ENCODE data around the gene RGMA. TPM values are rescaled to one million over a fixed set of nuclear protein-coding genes. Genes with fewer than 3 reads are reported as not detected.

RGMA gene
- total RNA-seq, 5 donors from 2014 or later (not counting 1 experiment from before 2014, with no cell fraction given): 0.15 to 0.44 (median 0.23) TPM; not detected in 2

DNA sequence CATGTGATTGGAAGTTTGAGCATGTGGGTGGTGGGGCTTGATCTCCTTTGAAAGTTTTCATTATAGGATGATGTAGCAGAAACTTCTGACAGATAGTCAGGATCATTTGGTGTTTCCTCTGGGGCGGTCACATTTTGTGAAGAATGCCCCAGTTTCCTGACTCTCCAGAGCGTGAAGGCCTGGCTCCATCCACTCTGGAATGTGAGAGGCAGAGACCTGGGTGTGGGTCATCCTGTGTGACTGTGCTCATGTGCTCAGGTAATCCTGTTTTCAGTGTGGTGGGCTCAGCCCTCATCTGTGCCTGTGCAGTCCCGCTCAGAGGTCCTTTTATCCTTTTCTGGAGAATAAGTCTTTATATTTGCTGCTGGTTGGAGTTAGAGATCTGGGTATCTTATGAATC lies 81.0 kb downstream of the RGMA start:
- no peak overlapping the region for H3K4me3 Mint-ChIP-seq
- no peak for ATAC-seq (replicated peaks in 1 of 4)
- peaks cover 76% of the 10 kb centered on the region for H3K36me3 Mint-ChIP-seq
- Histone ChIP-seq H3K4me1 (ENCODE audit: control insufficient read depth in 1 of 2, extremely low read depth in 1 of 2, insufficient read depth in 2 of 2, low read length in 2 of 2) (no peaks in the 10 kb centered on the region), H3K36me3 (ENCODE audit: control insufficient read depth in 2 of 2, extremely low read depth in 1 of 2, insufficient read depth in 1 of 2, low read length in 1 of 2) (peaks cover 11 to 90% of the 10 kb centered on the region in 2 donors), H3K4me3 (ENCODE audit: control insufficient read depth in 1 of 2, extremely low read depth in 1 of 2, low read length in 1 of 2) (no peak overlapping the region), H3K27me3 (replicated peaks in 1 of 2; ENCODE audit: control insufficient read depth in 2 of 2, extremely low read depth in 1 of 2, insufficient read depth in 2 of 2, low read length in 1 of 2) (no peaks in the 10 kb centered on the region), H3K9me3 (no peaks in the 10 kb centered on the region), H3K27ac (ENCODE audit: low read length) (no peak overlapping the region)
- POLR2A ChIA-PET: no interaction called here
- H3K27ac Mint-ChIP-seq: peak overlapping the region in 1 of 2 donors; percentile 18
- no peak for DNase-seq
- H3K9me3 Mint-ChIP-seq: no peaks in the 10 kb centered on the region
- H3K4me1 Mint-ChIP-seq: peaks cover 3 to 6% (median 5%) of the 10 kb centered on the region in 3 donors
- no peaks in the 10 kb centered on the region for H3K27me3 Mint-ChIP-seq
- 69% methylated on average over 2 of the region's 3 CpGs for WGBS (ENCODE audit: insufficient coverage)
- CTCF ChIA-PET: no interaction called here

DNA sequence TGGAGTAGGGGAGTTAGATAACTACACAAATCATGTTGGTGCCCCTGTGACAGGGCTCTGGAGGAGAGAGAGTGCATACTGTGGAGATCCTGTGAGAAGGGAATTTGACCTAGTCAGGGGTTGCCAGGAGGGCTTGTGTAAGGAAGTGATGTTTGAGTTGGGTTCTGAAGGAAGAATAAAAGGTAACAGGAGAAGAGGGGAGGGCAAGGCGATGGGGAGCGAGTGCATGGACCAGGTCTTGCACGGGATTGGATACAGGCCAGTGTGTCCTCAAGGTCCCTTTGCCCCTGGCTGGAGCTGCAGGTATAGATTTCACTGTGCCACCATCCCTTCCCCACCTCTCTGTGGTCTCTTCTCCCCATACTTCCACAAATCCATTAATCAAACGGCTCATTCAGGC lies 83.9 kb downstream of the RGMA start:
- 100% methylated on average over 1 of the region's 4 CpGs for WGBS (ENCODE audit: insufficient coverage)

DNA sequence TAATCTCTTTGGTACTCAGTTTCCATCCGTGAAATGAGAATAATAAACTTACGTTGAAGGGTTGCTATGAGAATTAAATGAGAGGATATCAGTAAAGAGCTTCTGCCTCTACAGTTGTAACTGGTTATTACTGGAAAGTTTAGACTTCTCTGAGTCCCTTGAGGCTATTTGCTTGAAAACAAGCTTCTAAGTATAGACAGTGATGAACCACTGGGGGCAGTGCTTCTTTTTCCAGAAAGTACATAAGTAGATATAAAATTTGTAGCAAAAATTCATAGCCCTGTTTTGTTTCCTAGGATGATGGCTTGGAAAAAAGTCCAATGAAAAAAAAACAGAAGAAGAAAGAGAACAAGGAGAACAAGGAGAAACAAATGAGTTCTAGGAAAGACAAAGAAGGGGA lies 87.1 kb downstream of the RGMA start:
- CTCF ChIA-PET: interaction anchor here in 1 of 2 donors (1.0 kb wide), 1 partner anchor 205 kb away, joined by 3 read pairs; no protein-coding TSS in a partner anchor
- H3K4me1 ChIP-seq (ENCODE audit: control insufficient read depth in 1 of 2, extremely low read depth in 1 of 2, insufficient read depth in 2 of 2, low read length in 2 of 2): peaks cover 0 to 8% of the 10 kb centered on the region in 2 experiments
- Mint-ChIP-seq H3K27me3 (no peaks in the 10 kb centered on the region), H3K36me3 (peaks cover 79% of the 10 kb centered on the region), H3K4me3 (no peak overlapping the region), H3K4me1 (peaks cover 4 to 21% (median 18%) of the 10 kb centered on the region in 3 donors), H3K27ac (peak overlapping the region; percentile 53 to 78), H3K9me3 (no peaks in the 10 kb centered on the region)
- ATAC-seq (replicated peaks in 1 of 4) (no peak), DNase-seq (no peak)
- peaks cover 12 to 88% of the 10 kb centered on the region in 2 donors for H3K36me3 ChIP-seq (ENCODE audit: control insufficient read depth in 2 of 2, extremely low read depth in 1 of 2, insufficient read depth in 1 of 2, low read length in 1 of 2)
- H3K27me3 ChIP-seq (replicated peaks in 1 of 2; ENCODE audit: control insufficient read depth in 2 of 2, extremely low read depth in 1 of 2, insufficient read depth in 2 of 2, low read length in 1 of 2): no peaks in the 10 kb centered on the region
- POLR2A ChIA-PET: interaction anchor here in 1 of 2 donors (0.6 kb wide), 1 partner anchor 12 kb away, joined by 3 read pairs; no protein-coding TSS in a partner anchor
- no peak overlapping the region for H3K27ac ChIP-seq (ENCODE audit: low read length)
- H3K4me3 ChIP-seq (ENCODE audit: control insufficient read depth in 1 of 2, extremely low read depth in 1 of 2, low read length in 1 of 2): no peak overlapping the region
- 92% methylated on average over 2 of the region's 2 CpGs for WGBS (ENCODE audit: insufficient coverage)
- no peaks in the 10 kb centered on the region for H3K9me3 ChIP-seq

More for the DNA sequence above, 83.9 kb downstream of the RGMA start:
- CTCF ChIA-PET: no interaction called here
- DNase-seq (no peak), ATAC-seq (replicated peaks in 1 of 4) (no peak)
- Histone ChIP-seq H3K36me3 (ENCODE audit: control insufficient read depth in 2 of 2, extremely low read depth in 1 of 2, insufficient read depth in 1 of 2, low read length in 1 of 2) (peaks cover 11 to 90% of the 10 kb centered on the region in 2 donors), H3K4me1 (ENCODE audit: control insufficient read depth in 1 of 2, extremely low read depth in 1 of 2, insufficient read depth in 2 of 2, low read length in 2 of 2) (no peaks in the 10 kb centered on the region), H3K27ac (ENCODE audit: low read length) (no peak overlapping the region), H3K4me3 (ENCODE audit: control insufficient read depth in 1 of 2, extremely low read depth in 1 of 2, low read length in 1 of 2) (no peak overlapping the region), H3K9me3 (no peaks in the 10 kb centered on the region), H3K27me3 (replicated peaks in 1 of 2; ENCODE audit: control insufficient read depth in 2 of 2, extremely low read depth in 1 of 2, insufficient read depth in 2 of 2, low read length in 1 of 2) (no peaks in the 10 kb centered on the region)
- no peak overlapping the region for H3K4me3 Mint-ChIP-seq
- H3K27me3 Mint-ChIP-seq: no peaks in the 10 kb centered on the region
- no peaks in the 10 kb centered on the region for H3K9me3 Mint-ChIP-seq
- peak overlapping the region in 1 of 2 donors; percentile 71 for H3K27ac Mint-ChIP-seq
- POLR2A ChIA-PET: no interaction called here
- peaks cover 3 to 13% (median 5%) of the 10 kb centered on the region in 3 donors for H3K4me1 Mint-ChIP-seq
- peaks cover 81% of the 10 kb centered on the region for H3K36me3 Mint-ChIP-seq

DNA sequence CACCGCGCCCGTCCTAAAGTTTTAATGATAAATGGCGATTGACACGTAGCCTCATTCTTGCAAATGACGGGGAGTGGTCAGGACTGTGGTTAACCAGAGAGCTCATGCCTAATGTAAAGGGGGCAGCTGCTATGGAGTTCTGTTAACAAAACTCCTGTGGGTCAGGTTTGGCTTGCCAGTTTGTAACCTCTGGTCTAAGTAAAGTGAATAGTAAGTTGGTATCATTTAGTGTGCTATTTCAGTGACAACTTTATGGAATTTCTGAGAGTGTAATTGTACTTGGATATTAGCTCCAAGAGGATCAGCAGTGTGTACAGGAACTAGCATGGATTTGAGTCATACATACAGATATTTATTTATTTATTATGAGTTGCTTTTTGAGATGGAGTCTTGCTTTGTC lies 87.9 kb downstream of the RGMA start:
- Mint-ChIP-seq H3K36me3 (peaks cover 79% of the 10 kb centered on the region), H3K27me3 (no peaks in the 10 kb centered on the region), H3K9me3 (no peaks in the 10 kb centered on the region), H3K4me3 (no peak overlapping the region), H3K4me1 (peaks cover 4 to 18% (median 18%) of the 10 kb centered on the region in 3 donors), H3K27ac (peak overlapping the region; percentile 28 to 36)
- ATAC-seq (replicated peaks in 1 of 4): no peak
- POLR2A ChIA-PET: interaction anchor here in 1 of 2 donors (0.7 kb wide), 1 partner anchor 17 kb away, joined by 5 read pairs; no protein-coding TSS in a partner anchor
- H3K4me3 ChIP-seq (ENCODE audit: control insufficient read depth in 1 of 2, extremely low read depth in 1 of 2, low read length in 1 of 2): no peak overlapping the region
- H3K36me3 ChIP-seq (ENCODE audit: control insufficient read depth in 2 of 2, extremely low read depth in 1 of 2, insufficient read depth in 1 of 2, low read length in 1 of 2): peaks cover 12 to 89% of the 10 kb centered on the region in 2 donors
- H3K4me1 ChIP-seq (ENCODE audit: control insufficient read depth in 1 of 2, extremely low read depth in 1 of 2, insufficient read depth in 2 of 2, low read length in 2 of 2): peaks cover 0 to 8% of the 10 kb centered on the region in 2 experiments
- no peak for DNase-seq
- H3K27me3 ChIP-seq (replicated peaks in 1 of 2; ENCODE audit: control insufficient read depth in 2 of 2, extremely low read depth in 1 of 2, insufficient read depth in 2 of 2, low read length in 1 of 2): no peaks in the 10 kb centered on the region
- CTCF ChIA-PET: interaction anchor here (0.8 to 1.0 kb wide), 2 partner anchors 28 to 204 kb away, joined by 3 to 4 read pairs; no protein-coding TSS in a partner anchor
- no peak overlapping the region for H3K27ac ChIP-seq (ENCODE audit: low read length)
- WGBS (ENCODE audit: insufficient coverage): 94% methylated on average over 6 of the region's 6 CpGs
- H3K9me3 ChIP-seq: no peaks in the 10 kb centered on the region

DNA sequence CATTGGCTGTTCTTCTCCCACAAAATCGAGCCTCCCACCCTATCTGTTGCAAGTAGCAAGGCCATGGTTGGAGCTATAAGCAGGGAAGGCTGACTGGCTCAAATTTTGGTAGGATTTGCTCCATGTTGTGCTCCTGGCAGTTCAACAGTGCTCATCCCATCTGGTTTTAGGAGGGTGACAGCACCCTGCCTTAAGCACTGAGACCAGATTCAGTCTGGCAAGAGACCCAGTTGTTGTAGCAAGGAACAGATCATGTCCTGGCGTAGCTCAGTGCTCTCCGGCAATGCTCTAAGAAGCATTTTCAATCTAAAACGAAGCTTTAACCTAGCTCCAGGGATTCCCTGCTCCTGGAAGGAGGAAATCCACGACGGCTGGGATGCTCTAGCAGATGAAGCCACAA lies 91.2 kb downstream of the RGMA start:
- H3K36me3 Mint-ChIP-seq: peaks cover 73% of the 10 kb centered on the region
- H3K9me3 ChIP-seq: no peaks in the 10 kb centered on the region
- no peak for DNase-seq
- H3K27ac ChIP-seq (ENCODE audit: low read length): no peak overlapping the region
- H3K9me3 Mint-ChIP-seq: no peaks in the 10 kb centered on the region
- H3K4me3 Mint-ChIP-seq: no peak overlapping the region
- 100% methylated on average over 3 of the region's 6 CpGs for WGBS (ENCODE audit: insufficient coverage)
- peak overlapping the region; percentile 63 to 84 for H3K27ac Mint-ChIP-seq
- CTCF ChIA-PET: no interaction called here
- no peak overlapping the region for H3K4me3 ChIP-seq (ENCODE audit: control insufficient read depth in 1 of 2, extremely low read depth in 1 of 2, low read length in 1 of 2)
- H3K27me3 Mint-ChIP-seq: no peaks in the 10 kb centered on the region
- peaks cover 11 to 24% (median 20%) of the 10 kb centered on the region in 3 donors for H3K4me1 Mint-ChIP-seq
- ATAC-seq (replicated peaks in 1 of 4): no peak
- H3K4me1 ChIP-seq (ENCODE audit: control insufficient read depth in 1 of 2, extremely low read depth in 1 of 2, insufficient read depth in 2 of 2, low read length in 2 of 2): peaks cover 0 to 8% of the 10 kb centered on the region in 2 experiments
- no peaks in the 10 kb centered on the region for H3K27me3 ChIP-seq (replicated peaks in 1 of 2; ENCODE audit: control insufficient read depth in 2 of 2, extremely low read depth in 1 of 2, insufficient read depth in 2 of 2, low read length in 1 of 2)
- POLR2A ChIA-PET: interaction anchor here in 1 of 2 donors (0.6 kb wide), 1 partner anchor 31 kb away, joined by 3 read pairs; no protein-coding TSS in a partner anchor
- H3K36me3 ChIP-seq (ENCODE audit: control insufficient read depth in 2 of 2, extremely low read depth in 1 of 2, insufficient read depth in 1 of 2, low read length in 1 of 2): peaks cover 4 to 91% of the 10 kb centered on the region in 2 donors

DNA sequence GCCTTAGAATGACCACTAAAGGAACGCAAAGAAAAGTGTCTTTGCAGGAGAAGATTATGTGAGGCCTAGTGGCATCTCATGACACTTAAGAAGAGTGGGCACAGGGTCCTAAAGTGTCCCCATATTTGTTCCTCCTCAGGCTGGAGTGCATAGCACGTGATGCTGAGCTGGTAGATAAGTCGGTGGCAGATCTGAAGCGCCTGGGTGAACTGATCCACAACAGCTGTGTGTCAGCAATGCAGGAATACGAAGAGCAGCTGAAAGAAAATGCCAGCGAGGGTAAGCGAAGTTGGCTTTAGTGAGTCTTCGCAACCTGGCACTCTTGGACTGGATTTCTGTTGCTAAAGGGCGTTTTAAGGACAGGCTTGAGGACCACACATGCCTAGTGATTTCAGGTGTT lies 96.3 kb downstream of the RGMA start:
- WGBS (ENCODE audit: insufficient coverage): 97% methylated on average over 5 of the region's 9 CpGs
- H3K27me3 Mint-ChIP-seq: no peaks in the 10 kb centered on the region
- peak overlapping the region; percentile 44 to 57 for H3K27ac Mint-ChIP-seq
- ATAC-seq (replicated peaks in 1 of 4) (no peak), DNase-seq (no peak)
- H3K4me1 Mint-ChIP-seq: peaks cover 23 to 31% (median 28%) of the 10 kb centered on the region in 3 donors
- CTCF ChIA-PET: no interaction called here
- H3K4me3 Mint-ChIP-seq: no peak overlapping the region
- H3K9me3 Mint-ChIP-seq: no peaks in the 10 kb centered on the region
- no peak overlapping the region for H3K4me3 ChIP-seq (ENCODE audit: control insufficient read depth in 1 of 2, extremely low read depth in 1 of 2, low read length in 1 of 2)
- POLR2A ChIA-PET: interaction anchor here (0.7 to 1.0 kb wide), 2 partner anchors 29 to 36 kb away, joined by 3 read pairs; no protein-coding TSS in a partner anchor
- H3K36me3 ChIP-seq (ENCODE audit: control insufficient read depth in 2 of 2, extremely low read depth in 1 of 2, insufficient read depth in 1 of 2, low read length in 1 of 2): peaks cover 0 to 93% of the 10 kb centered on the region in 2 donors
- H3K36me3 Mint-ChIP-seq: peaks cover 71% of the 10 kb centered on the region
- no peaks in the 10 kb centered on the region for H3K9me3 ChIP-seq
- H3K27ac ChIP-seq (ENCODE audit: low read length): no peak overlapping the region
- H3K4me1 ChIP-seq (ENCODE audit: control insufficient read depth in 1 of 2, extremely low read depth in 1 of 2, insufficient read depth in 2 of 2, low read length in 2 of 2): peaks cover 0 to under 1% of the 10 kb centered on the region in 2 experiments
- no peaks in the 10 kb centered on the region for H3K27me3 ChIP-seq (replicated peaks in 1 of 2; ENCODE audit: control insufficient read depth in 2 of 2, extremely low read depth in 1 of 2, insufficient read depth in 2 of 2, low read length in 1 of 2)

Data from T-cell (primary cell).